Mucosa of rectum (tissue), 2 donors: ENCODE measurements around the gene RPEL1.
"Not testable (repeated sequence)": the region's sequence is repeated elsewhere in the genome, so short reads cannot be mapped to it uniquely, and the experiment has no call there.

Source experiments
- H3K27ac ChIP-seq, 2 donors: one replicate each; pipeline ENCODE4 v1.7.0; 2013; ENCODE audit warnings: inconsistent platforms in 2 of 2, low read depth in 2 of 2, low read length in 2 of 2
- H3K27me3 ChIP-seq, 2 donors: one replicate each; pipeline ENCODE4 v1.7.0; 2013; ENCODE audit warnings: low read length in 2 of 2; ENCODE audit not compliant: control insufficient read depth in 2 of 2, insufficient read depth in 2 of 2
- H3K36me3 ChIP-seq, 2 donors: one replicate each; pipeline ENCODE4 v1.7.0; 2013; ENCODE audit warnings: low read length in 2 of 2; ENCODE audit not compliant: control insufficient read depth in 2 of 2, insufficient read depth in 2 of 2
- H3K4me1 ChIP-seq, 2 donors: one replicate each; pipeline ENCODE4 v1.7.0; 2013; ENCODE audit warnings: low read length in 2 of 2, mild to moderate bottlenecking in 1 of 2; ENCODE audit not compliant: control insufficient read depth in 2 of 2, insufficient read depth in 2 of 2
- H3K4me3 ChIP-seq, 2 donors: one replicate each; pipeline ENCODE4 v1.7.0; 2013; ENCODE audit warnings: low read length in 2 of 2
- H3K9ac ChIP-seq, 2 donors: one replicate each; pipeline ENCODE4 v1.7.0; 2013; ENCODE audit warnings: low read length in 2 of 2, low read depth in 1 of 2, mild to moderate bottlenecking in 1 of 2
- H3K9me3 ChIP-seq, 2 donors: one replicate each; pipeline ENCODE4 v1.7.0; 2013; ENCODE audit warnings: low read length in 2 of 2; ENCODE audit not compliant: control insufficient read depth in 2 of 2
- donor health status: healthy.
- donor health status: Normal muscosa, but diverticular disease.

RPEL1 gene

GRCh38 chr10:103256613-103257012, 10.9 kb downstream of the RPEL1 start:
- Histone ChIP-seq H3K4me1 (no peaks in the 10 kb centered on the region), H3K9ac (no peak overlapping the region), H3K27me3 (no peaks in the 10 kb centered on the region), H3K9me3 (no peaks in the 10 kb centered on the region), H3K36me3 (no peaks in the 10 kb centered on the region), H3K4me3 (no peak overlapping the region), H3K27ac (no peak overlapping the region)

GRCh38 chr10:103257812-103258211, 12.1 kb downstream of the RPEL1 start:
- H3K4me1 ChIP-seq: no peaks in the 10 kb centered on the region
- H3K4me3 ChIP-seq: no peak overlapping the region
- H3K9me3 ChIP-seq: no peaks in the 10 kb centered on the region
- H3K27me3 ChIP-seq: peaks cover 0 to 2% of the 10 kb centered on the region in 2 donors
- no peak overlapping the region for H3K9ac ChIP-seq
- H3K36me3 ChIP-seq: no peaks in the 10 kb centered on the region
- H3K27ac ChIP-seq: no peak overlapping the region

- not testable (repeated sequence) for H3K9me3 ChIP-seq, H3K4me3 ChIP-seq, H3K36me3 ChIP-seq, H3K27me3 ChIP-seq, H3K27ac ChIP-seq, H3K9ac ChIP-seq, H3K4me1 ChIP-seq
These were observed 13.2 kb downstream of the RPEL1 start for GRCh38 chr10:103258928-103259327.

GRCh38 chr10:103259989-103260388, 14.3 kb downstream of the RPEL1 start:
- Histone ChIP-seq H3K4me1 (no peaks in the 10 kb centered on the region), H3K27ac (no peak overlapping the region), H3K27me3 (peaks cover 0 to 2% of the 10 kb centered on the region in 2 donors), H3K9me3 (no peaks in the 10 kb centered on the region), H3K9ac (no peak overlapping the region), H3K36me3 (no peaks in the 10 kb centered on the region), H3K4me3 (no peak overlapping the region)

- Histone ChIP-seq H3K36me3 (no peaks in the 10 kb centered on the region), H3K9ac (no peak overlapping the region), H3K27me3 (peaks cover 0 to 2% of the 10 kb centered on the region in 2 donors), H3K4me3 (no peak overlapping the region), H3K9me3 (no peaks in the 10 kb centered on the region), H3K4me1 (no peaks in the 10 kb centered on the region), H3K27ac (no peak overlapping the region)
These were observed 16.5 kb downstream of the RPEL1 start for GRCh38 chr10:103262229-103262628.

GRCh38 chr10:103265717-103266329, 20.1 kb downstream of the RPEL1 start:
- Histone ChIP-seq H3K27ac (no peak overlapping the region), H3K4me1 (no peaks in the 10 kb centered on the region), H3K9ac (no peak overlapping the region), H3K4me3 (no peak overlapping the region), H3K9me3 (no peaks in the 10 kb centered on the region), H3K36me3 (no peaks in the 10 kb centered on the region), H3K27me3 (peaks cover 0 to 2% of the 10 kb centered on the region in 2 donors)

GRCh38 chr10:103273041-103273441, 27.4 kb downstream of the RPEL1 start:
- no peak overlapping the region for H3K4me3 ChIP-seq
- H3K9me3 ChIP-seq: no peaks in the 10 kb centered on the region
- no peak overlapping the region for H3K9ac ChIP-seq
- H3K27ac ChIP-seq: no peak overlapping the region
- H3K4me1 ChIP-seq: peaks cover 0 to 3% of the 10 kb centered on the region in 2 donors
- H3K36me3 ChIP-seq: no peaks in the 10 kb centered on the region
- peaks cover 11 to 19% of the 10 kb centered on the region in 2 donors for H3K27me3 ChIP-seq

- Histone ChIP-seq H3K27me3 (peaks cover 32 to 37% of the 10 kb centered on the region in 2 donors), H3K9me3 (peaks cover 0 to 2% of the 10 kb centered on the region in 2 donors), H3K9ac (no peak overlapping the region), H3K4me1 (peaks cover 0 to 3% of the 10 kb centered on the region in 2 donors), H3K4me3 (no peak overlapping the region), H3K36me3 (no peaks in the 10 kb centered on the region), H3K27ac (no peak overlapping the region)
These were observed 30.7 kb downstream of the RPEL1 start for GRCh38 chr10:103276251-103276895.

- Histone ChIP-seq H3K9me3 (peaks cover 0 to 2% of the 10 kb centered on the region in 2 donors), H3K27ac (no peak within 1 kb of the TSS), H3K9ac (no peak within 1 kb of the TSS), H3K4me1 (peaks cover 0 to 3% of the 10 kb centered on the region in 2 donors), H3K36me3 (no peaks in the 10 kb centered on the region), H3K27me3 (peaks cover 37 to 43% of the 10 kb centered on the region in 2 donors), H3K4me3 (no peak within 1 kb of the TSS)
These were observed 31.4 kb downstream of the RPEL1 start, which contains the start of gene INA for GRCh38 chr10:103276896-103277712. Gene INA, plus strand, starts transcription at chr10:103277138. Its CDS starts 74 bp downstream, at chr10:103277212.
